ACHN (cell line): Measurements from ENCODE around the gene SLC24A3.

ENCODE experiments used
- DNase-seq: peaks from one replicate; pipeline ENCODE4 v3.0.0-alpha.2; 2015
- in situ Hi-C: cut with HindIII; loops from 2 replicates; pipeline ENCODE4 v1.10.0; 2017; ENCODE audit warnings: low sequenced_read_pairs, low pct_ligation_motif_present, low pct_unique_long_range_greater_than_20kb

SLC24A3 gene

DNA sequence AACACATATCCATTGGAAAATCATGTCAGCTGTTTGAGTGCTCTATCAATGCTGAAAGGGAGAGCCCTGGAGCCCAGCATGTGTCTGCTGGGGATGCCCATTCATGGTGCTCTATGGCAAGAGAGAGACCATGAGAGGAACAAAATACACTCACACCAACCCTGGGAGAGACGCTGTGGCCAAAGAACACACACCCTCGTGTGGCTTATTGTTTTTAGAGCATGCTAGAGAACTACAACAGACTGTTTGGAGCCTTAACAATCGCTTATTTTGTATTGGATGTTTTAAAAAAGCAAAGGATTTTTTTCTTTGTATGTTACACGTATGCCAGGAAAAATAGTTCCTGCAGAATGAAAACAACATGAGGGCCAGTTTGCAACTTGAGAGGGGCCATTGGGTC is 151.0 kb downstream of the SLC24A3 start:
- DNase-seq, result no peak
- in situ Hi-C loops, result no loop called here

DNA sequence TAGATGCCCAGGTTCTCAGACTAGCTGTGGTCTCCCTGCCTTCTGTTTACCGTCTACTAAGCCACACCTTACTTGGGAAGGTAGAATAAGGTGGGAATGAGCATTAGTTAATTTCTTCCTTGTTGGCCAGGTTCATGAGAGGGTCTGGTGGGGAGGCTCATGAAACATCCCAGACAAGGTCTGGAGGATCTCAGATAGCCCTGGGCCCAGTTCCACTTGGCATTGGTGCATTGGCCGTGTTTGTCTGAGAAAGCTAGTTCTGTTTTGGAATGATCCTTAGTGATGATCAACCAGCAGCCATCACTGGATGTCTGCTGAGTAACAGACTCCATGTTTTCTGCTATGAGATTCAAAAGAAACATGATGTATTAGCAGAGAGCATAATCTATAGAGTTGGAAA is 155.1 kb downstream of the SLC24A3 start:
- in situ Hi-C loops, result no loop called here

DNA sequence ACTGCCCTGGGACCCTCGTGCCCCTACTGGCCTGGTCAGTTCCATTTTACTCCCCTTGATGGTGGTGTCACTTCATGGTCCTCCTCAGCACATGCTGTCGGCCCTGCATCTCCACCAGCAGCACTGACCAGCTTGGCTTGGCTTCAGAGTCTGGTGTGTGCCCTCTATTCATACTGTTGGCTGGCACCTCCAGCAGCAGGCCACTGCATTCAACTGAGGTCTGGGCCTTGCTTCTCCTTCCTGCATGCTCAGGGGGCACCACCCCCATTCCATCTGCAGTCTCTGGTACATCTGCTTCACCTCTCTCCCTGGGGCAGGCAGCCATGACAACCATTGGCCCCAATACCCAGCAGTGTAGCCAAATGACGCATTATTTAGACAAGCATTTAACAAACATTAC is 155.9 kb downstream of the SLC24A3 start:
- in situ Hi-C loops, result no loop called here
- no peak for DNase-seq

More for the DNA sequence above, 155.1 kb downstream of the SLC24A3 start:
- DNase-seq, result no peak

DNA sequence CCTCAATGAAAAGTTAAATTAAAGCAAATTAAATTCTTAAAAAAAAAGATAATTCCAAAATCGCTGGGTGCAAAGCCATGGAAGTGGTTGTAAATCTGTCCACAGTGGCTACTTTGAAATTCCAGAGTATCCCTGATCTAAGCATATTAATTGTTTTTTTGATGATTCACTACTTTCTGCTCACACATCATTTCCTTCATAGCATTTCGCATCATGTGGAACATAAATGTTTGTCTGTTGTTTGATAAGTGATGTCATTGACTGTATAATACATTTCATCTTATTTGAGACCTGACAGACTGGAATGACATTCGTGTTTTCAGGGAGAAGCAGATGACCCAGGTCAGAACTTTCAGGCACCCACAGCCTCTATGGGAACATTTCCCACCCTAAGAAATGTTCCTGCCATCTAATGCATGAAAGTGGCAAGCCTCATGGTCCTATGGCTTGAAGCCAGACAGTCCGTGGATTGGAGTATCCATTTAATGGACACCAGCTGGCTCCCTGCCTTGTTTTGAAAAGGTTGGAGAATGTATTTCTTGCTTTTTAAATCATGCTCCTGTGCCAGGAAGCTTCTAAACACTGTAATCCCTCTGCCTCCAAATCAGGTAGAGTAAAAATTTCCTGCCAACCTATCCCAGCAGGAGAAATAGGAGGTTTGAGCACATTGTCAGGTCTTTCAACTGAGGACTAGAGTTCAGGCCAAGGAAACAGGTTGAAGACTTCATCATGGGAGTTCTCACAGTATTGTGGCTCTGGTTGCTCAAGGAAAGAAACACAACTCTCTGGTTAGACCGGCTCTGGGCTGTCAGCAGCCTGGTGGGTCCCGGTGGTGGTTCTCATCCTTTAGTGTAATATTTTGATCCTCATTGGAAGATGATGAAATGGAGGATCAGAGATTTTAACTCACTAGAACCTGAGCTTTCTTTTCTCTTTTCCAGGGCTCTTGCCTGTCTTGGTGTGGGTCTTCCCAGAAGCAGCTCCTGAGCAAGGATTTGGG is 157.9 kb downstream of the SLC24A3 start:
- no peak for DNase-seq
- in situ Hi-C loops, result no loop called here

DNA sequence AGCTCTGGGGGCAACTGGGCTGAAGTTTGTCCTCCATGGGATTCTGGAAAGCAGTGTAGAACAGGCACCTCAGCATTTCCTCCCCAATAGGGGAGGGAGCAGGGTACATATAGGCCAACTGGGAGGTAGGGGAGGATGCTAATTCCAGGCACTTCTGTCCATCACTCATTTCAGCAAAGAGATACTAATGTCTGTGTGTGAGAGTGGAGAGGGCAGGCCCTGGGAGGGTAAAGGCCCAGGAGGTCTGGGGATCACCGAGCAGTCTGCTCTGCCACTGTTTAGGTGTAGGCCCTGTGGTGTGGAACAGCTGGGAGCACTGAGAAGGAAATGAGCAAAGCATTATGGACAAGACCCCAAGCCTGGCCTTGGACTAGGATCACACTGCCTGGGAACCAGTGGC is 158.7 kb downstream of the SLC24A3 start:
- in situ Hi-C loops, result no loop called here
- DNase-seq, result no peak

DNA sequence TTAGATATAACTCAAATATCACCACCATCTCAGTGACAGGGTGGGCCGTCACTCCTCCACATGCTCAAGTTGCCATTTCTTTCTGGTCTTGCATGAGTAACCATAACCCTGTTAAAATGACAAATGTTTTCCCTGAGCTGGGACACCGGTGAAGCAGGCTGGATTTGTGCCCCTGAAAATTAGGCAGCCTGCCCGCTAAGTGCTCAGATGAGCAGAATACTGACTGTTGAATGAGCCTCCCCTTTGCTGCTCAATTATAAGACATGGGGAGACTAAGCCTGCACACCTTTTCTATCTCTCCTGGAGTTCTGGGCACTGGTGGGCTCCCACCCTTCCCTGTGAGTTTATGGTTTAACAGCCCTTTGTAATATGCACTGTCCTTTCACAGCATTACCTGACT is 161.8 kb downstream of the SLC24A3 start:
- in situ Hi-C loops, result no loop called here
- no peak for DNase-seq

DNA sequence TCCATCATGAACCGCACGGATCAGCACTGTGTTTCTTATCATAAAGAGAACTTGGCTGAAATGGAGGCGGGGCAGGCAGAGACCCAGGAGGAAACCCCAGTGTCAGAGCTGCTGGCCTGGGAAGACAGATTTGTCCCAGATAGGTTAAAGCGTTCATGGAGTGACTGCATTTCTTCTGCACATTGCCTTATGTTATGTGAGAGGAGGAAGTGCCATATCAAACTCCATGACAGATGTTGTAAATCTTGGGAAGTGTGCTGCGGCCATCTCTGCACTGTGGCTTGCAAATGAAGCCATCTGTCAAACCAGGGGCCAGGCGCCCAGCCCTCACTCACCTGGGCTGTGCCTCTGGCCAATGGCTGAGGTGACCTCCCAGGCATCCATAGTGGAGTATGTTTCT is 163.0 kb downstream of the SLC24A3 start:
- in situ Hi-C loops, result no loop called here
- no peak for DNase-seq

DNA sequence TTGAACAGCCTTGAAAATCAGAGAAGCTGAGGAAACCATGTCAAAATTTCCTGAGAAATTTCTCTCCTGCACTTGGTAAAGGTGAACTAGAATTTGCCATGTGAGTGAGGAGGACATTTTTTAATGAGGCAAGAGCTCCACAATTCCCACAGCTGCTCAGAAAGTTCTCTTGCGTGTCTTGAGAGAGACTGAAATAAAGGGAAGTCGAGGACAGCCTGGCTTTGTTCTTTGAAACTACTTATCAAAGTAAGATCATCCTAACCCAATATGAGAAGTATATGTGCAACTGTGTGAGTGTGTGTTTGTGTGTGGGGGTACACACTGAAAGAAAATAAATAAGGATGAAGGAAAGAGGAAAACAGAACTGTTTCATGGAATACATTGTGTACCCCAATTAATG is 163.4 kb downstream of the SLC24A3 start:
- DNase-seq, result no peak
- in situ Hi-C loops, result no loop called here

DNA sequence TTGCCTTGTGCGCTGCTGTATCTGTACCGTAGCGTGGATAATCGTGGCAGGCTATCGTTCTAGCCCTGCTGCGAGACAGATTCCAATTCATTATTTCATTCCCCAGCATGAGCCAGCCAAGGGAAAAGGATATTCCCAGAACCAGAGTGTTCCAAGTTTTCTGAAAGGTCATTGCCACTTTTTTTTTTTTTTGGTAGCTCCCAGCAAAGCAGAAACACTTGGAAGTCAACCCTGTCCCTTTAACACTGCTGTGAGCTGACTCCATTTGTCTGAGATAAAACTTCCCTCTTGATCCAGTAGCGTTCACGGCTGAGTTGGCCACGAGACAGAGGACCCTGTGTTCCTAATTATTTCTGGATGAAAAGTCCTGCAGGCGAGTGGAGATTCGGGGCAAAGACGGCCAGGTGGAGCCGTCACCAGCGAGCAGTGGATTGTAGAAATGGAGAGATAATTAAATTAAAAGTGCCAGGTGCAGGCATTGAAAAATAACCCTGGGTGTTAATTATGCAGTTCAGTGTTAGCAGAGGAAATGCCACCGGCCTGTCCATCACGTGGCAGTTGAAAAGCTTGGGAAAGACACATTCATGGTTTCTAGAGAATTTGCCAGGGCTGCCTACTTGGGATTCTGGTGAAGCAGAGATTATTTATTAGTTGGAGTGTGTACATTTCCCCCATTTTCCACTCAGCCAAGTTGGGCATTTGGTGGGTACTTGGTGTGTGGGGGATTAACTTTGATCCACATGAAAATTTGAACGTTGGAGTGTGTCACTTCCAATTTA is 164.2 kb downstream of the SLC24A3 start:
- no peak for DNase-seq
- in situ Hi-C loops, result no loop called here

DNA sequence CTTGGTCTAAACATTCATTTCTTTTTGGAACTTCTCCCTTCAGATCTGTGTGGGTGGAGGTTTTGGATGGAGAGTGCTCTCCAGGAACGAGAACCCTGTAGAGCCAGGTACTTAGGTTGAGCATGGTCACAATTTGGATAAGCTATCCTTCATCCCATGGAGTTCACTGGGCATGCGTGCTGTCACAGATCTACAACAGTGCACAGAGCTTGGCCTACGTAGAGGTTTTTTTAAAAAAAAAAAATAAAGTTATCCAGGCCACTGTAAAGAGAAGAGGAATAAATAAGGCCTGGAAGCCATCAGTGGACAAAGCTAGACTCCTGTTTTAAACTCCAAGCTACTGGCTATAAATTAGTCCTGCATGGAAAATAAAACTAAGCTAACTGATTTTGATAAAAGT is 165.6 kb downstream of the SLC24A3 start:
- in situ Hi-C loops, result no loop called here
- DNase-seq, result no peak

DNA sequence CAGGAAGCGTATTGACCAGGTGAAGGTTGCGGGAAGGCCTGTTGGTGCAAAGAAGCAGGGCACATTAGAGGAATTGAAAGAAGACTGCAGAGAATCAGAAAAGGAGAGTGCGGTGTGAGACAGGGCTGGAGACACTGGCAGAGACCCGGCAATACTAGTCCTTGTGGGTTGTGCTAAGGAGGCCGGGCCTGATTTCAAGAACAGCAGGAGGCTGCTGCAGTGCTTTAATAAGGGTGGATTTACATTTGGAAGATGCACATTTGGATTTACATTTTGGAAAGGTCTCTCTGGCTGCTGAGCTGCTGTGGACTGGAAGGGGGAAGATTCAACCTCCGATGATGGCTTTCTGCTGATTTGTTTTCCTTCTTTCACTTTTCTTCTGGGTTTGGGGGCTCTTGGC is 167.8 kb downstream of the SLC24A3 start:
- DNase-seq, result no peak
- in situ Hi-C loops, result no loop called here

DNA sequence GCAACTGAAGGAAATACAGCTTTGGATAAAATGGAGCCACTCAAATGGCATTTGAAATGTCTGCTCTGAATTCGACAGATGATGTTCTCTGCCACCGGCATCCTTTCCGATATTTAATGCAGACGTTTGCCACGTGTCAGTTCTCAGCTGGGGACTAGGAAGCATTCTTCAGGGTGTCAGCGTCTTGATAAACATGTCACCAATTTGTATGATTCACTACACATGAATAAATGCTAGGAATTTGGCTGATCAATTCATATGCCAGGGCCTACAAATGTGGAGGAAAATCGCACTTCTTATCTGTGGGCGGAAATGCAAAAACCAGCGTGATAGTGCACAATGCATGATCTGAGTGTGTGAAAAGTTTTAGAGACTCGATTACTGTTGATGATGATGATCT is 169.5 kb downstream of the SLC24A3 start:
- no peak for DNase-seq
- in situ Hi-C loops, result no loop called here

DNA sequence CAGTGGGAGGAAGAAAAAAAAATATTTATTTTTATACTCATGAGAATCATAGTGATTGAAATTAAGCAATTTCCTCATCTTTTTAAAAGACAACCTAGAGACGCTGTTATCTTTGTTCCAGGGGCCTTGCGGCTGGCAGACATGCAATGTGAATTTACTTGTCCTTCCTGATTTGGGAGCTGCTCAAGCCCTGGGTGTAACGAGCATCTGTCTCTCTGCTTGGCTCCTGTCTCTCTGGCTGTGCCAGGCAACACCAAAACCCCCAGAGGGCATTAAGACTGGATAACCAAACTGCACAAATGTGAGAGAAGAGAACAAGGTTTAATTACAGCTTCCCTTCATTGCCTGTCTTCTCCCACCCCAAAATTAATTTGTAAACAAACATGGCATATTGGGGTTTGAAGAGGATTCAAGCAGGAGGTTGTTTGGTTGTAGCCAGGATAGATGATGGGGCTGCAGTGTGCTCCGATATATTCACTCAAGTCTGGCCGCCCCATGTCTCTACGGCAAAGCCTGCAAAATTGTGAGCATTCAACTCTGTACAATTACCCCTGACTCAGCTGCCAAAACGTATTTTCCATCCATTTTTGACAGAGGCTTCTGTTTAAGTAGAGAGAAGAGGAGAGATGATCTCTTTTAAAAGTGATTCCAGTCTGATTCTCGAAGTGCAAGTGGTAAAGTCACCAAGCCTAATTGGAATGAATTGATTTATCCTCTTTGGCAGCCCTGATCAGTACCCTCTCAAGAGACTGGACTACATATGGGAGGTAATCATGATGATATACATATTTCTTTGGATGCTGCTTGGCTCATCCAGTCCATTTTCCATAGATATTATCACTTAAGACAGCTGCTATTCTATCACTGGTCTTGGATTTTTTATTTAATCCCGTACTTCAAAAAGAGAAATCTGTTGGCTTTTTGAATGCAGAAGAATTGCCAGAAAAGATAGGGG is 170.2 kb downstream of the SLC24A3 start:
- no peak for DNase-seq
- in situ Hi-C loops, result no loop called here

DNA sequence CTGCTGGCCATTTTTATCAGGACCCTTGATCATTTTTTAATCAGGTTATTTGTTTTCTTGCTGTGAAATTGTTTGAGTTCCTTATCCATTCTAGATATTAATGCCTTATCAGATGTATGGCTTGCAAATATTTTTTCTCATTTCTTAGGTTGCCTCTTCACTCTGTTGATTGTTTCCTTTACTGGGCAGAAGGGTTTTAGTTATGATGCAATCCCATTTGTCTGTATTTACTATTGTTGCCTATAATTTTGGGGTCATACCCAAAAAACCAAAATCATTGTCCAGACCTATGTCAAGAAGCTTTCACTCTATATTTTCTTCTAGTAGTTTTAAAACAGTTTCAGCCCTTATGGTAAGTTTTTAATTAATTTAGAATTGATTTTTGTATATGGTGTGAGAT is 172.5 kb downstream of the SLC24A3 start:
- DNase-seq, result no peak
- in situ Hi-C loops, result no loop called here

DNA sequence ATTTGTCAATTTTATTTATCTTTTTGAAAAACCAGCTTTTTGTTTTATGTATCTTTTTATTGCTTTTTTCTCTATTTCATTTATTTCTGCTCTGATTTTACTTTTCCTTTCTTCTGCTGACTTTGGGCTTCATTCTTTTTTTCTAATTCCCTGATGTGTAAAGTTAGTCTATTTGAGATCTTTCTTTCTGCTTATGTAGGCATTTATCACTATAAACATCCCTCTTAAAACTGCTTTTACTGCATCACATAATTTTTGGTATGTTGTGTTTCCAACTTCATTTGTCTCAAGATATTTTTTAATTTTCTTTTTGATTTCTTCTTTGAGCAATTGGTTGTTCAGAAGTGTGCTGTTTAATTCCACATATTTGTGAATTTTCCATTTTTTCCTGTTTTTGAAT is 174.8 kb downstream of the SLC24A3 start:
- DNase-seq, result no peak
- in situ Hi-C loops, result no loop called here

DNA sequence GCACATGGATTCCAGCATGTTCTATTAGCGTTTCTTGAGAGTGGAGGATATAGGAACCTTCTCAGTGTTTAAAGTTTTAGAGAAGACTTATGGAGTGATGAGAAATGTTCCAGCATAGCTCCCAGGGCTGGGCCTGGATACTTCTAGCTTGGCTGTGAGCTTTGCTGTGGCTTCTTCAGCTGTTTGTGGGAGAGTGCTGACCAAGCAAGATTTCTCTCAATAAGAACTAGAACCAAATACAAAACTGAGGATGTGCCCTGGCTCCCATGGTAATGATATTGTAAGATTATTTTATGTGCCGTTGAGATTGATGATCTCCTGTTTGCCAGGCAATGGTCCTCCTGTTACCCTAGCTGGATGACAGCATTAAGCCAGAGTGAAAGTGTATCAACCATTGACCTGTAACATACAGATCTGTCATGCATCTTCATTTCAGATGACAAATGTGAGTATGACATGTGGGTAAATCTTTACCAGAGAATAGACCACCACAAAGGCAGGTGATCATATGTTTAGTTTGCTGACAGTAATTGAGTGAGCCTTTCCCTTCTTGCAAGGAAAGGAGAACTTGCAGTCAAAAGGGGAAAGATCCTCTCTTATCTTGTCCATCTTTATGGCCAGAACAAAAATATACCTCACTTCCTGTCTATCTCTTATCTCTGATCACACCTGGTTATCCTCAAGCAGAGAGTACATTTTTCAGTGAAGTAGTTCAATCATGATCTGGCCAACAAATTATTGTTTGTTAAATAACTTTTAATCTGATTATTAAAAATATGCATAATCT is 180.1 kb downstream of the SLC24A3 start:
- in situ Hi-C loops, result no loop called here
- no peak for DNase-seq

DNA sequence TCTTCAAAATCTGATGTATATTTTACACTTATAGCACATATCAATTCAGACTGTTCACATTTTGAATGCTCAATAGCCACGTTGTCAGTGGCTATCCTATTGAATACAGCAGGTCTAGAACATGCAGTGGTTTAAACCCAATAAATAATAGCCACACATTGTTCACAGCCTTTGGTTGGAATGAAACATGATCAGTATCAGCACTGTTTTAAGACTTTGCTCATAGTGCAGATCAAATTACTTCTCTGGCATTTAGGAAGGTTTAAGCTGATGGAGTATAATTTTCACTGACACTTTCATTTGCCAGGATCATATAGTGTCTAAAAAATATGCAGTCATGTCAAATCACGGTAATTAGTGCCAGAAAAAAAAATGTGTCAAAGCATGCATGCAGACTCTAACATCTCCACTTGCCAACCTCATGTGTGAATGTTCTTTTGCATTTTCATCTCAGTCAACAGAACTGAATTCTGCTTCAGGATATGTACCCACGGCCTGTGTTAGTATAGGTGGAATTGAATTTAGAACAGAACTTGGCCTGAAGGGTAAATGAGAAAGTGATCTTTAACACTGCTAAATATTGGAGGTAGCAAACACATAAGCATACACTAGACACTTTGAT is 184.1 kb downstream of the SLC24A3 start:
- no peak for DNase-seq
- in situ Hi-C loops, result no loop called here

DNA sequence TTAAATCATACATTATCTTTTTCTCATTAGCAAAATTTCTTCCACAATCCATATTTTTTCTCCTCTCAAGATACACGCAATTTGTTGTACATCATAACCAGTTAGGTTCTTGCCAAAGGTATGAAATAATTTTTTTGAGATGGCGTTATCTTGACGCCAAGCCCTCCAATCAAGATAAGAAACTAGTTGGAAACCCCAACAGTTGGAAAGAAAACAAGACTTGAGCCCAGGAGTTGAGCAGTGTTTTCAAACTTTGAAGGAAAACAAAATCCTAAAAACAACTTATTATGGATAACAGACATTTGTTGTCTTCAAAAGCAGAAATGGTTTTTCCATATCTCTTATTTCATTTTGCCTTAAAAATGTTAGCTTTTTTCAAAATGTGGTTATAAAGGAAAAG is 184.8 kb downstream of the SLC24A3 start:
- DNase-seq, result no peak
- in situ Hi-C loops, result no loop called here
